CD4-positive, alpha-beta T cell treated with Interleukin-15 for 1 hour (primary cell): ENCODE results near the gene ATF7.
"Not testable (repeated sequence)": the region's sequence is repeated elsewhere in the genome, so short reads cannot be mapped to it uniquely, and the experiment has no call there.

Source experiments
- DNase-seq: peaks from one replicate; pipeline ENCODE4 v3.0.0-alpha.2; 2020

Gene ATF7

DNA sequence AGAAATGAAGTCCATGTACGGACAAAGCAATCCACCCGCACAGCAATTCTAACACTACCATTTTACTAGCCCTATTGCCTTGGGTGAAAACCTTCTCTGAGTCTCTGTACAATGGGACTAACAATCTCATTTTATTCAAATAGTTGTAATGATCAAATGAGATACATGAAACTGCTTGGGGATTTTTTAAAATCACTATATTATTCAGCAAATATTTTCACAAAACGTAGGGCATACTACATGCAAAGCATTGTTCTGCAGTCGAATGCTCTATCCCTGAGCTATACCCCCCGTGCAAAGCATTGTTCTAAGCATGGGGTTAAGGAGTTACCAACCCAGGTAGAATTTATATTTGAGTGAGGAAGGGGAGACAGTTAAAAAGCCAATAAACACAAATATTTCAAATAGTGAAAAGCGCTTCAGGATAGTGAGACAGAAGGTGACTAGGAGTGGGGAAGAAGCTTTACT is 554 bp upstream of the ATF7 start:
- no peak for DNase-seq

DNA sequence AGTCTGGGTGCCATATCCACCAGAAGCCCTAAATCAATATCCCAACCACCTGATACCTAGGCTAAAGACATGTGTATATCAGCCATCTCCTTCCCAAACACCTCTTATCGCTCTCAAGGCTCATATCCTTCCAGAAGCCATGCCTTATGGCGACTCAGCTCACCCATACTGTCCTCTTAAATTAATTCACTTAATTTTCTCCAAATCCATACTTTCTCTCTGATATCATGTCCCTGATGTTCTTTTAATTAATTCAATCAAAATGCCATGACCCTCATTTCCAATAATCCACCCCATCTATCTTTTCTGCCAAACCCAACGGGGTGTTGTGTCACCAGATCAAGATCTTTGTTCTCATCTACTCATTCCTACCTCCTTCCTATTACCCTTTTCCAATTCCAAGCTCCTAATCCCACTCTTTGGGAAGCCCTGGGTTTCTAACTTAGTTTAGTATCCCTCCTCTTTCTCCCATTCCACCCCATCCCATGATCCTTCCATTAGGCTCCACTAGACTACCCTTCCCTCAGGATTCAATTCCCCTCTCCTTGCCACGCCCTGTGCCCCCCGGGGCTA is 723 bp downstream of the ATF7 start:
- DNase-seq, result no peak

DNA sequence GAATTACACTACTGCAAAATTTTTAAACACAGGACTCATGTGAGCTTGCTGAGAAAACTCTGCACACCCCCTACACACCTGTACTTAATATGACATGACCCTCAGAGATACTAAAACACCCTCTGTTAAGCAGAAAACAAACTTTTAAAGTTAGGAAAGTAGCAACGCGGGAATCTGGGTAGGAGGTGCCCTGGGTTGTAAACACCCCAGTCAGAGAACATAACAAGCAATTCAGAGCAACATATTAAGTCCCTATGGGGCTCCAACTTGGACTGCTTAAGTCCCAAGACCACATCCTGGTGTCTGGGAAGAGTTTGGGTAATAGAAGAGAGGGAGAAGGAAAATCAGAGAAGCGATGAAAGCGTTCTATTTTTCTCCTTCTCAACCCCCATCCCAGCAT is 1.2 kb downstream of the ATF7 start:
- no peak for DNase-seq

DNA sequence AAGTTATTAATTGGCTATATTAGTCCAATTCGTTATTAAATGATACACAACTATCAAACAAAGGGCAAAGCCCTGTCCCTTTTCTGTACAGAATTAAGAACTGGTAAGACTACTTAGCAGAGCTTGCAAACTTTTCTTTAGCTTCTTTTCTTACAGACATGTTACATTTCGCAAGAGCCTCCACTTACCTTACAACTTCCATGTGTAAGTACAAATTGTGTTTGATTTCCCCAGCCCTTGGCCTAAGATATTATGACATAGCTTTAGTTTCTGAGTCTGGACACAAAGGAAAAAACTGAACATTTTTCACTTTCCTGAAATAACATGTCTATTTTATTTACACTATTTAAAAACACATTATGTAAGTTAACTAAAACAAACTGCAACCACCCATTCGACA is 1.7 kb downstream of the ATF7 start:
- DNase-seq, result no peak

DNA sequence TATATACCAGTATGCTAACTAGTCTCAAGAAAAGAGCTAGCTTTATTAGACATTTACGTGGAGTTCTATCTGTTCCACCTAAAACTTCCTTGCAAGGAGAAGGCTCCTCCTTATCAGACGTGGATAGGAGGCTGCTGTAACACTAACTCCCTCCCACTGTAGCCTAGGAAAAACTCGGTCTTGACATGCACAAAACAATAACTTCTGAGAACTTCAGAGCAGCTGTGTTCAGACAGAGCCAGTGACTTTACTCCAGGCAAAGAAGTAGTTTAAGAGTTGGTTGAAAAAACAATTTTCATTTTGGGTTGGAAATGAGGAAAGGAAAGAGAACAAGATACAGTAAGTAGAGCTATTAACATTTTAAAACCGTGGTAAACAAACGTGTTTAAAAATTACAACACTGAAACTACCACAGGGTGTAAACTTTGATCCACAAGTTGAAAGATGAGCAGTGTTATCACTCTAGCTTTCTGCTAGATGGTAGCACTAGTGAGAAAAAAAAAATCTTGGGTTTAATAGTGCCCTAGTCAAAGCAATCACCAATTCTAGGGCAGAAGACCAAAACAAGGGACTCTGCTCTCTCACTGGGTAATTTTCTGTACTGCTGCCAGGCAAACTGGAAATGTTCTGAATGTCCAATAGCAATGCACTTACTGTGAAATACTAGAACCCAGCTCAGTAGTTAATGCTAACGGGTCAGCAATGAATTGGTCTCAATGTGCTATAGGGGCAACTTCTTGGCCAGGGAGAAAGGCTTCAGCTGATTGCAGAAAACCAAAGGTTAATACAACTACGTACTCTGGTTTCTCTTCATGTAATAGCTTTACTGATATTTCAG is 2.4 kb downstream of the ATF7 start:
- DNase-seq, result no peak

DNA sequence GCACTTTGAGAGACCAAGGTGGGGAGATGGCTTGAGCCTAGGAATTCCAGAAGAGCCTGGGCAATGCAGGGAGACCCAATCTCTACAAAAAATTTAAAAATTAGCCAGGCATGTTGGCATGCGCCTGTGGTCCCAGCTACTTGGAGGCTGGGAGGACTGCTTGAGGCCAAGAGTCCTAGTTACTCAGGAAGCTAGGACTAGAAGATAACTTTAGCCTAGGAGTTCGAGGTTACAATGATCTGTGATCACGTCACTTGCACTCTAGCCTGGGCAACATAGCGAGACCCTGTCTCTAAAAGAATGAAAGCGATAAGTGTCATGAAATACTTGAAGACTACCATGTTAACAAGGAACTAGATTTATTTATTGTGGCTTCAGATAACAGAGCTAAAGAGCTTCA is 3.5 kb downstream of the ATF7 start:
- no peak for DNase-seq

DNA sequence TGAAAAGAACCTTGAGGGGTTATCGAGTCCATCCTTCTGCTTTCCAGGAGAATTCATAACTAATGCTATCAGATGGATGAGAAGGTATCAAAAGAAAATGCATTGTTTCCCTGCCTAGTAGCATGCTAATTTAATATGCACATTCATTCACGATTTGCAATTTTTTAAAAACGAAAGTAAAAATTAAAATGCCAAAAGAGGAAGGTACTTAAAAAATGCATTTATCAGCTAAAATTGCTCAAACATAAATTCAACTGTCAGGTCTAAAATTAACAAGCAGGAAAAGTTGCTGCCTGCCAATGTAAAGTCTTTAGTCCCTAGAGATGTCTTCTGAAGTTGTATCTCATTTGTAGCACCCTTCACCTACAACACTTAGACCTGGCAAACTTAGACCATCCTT is 7.9 kb downstream of the ATF7 start:
- no peak for DNase-seq

DNA sequence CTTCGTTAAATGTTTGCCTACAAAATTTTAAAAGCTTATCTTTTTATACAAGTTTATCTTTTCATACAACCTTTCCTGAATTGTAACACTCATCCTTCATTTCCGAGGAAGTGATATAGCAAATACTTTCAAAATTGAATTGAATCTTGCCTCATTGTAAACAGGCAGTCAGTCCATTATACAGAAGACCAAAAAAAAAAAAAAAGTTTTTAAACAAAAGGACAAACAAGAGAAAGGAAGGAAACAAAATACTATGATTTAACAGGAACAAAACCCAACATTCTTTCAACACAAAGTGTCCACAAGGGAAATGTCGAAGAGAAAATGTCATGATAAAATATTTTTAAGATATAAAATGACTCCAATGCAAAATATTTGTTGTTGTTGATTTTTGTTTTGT is 8.5 kb downstream of the ATF7 start:
- no peak for DNase-seq

DNA sequence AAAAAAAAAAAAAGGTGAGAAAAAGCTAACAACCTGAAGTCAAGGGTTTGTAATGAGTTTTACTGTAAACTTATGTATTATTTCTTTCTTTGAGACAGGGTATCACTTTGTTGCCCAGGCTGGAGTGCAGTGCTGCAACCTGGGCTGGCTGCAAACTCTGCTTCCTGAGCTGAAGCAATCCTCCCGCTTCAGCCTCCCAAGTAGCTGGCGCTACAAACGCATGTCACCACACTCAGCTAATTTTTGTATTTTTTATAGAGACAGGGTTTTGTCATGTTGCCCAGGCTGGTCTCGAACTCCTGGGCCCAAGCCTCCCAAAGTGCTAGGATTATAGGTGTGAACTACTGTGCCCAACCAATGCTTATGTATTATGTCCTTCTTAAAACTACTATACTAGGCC is 9.2 kb downstream of the ATF7 start:
- DNase-seq, result no peak

DNA sequence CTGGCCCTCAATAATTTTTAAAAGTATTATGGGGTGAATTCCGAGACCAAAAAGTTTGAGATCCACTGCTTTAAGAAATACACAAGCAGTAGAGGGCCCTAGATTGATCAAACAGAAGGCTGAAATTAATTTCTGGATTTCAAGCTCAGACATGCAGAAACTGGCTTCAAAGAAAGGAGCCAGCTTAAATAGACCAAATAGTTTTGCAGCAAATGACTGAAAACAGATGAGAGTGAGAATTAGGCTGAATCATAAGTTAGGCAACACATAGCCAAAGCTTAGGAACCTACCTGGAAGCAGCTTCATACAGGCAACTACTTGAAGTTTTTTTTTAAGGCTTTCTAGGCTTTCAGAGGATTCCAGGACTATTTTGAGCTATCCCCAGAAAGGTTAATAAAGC is 12.4 kb downstream of the ATF7 start:
- DNase-seq, result no peak

DNA sequence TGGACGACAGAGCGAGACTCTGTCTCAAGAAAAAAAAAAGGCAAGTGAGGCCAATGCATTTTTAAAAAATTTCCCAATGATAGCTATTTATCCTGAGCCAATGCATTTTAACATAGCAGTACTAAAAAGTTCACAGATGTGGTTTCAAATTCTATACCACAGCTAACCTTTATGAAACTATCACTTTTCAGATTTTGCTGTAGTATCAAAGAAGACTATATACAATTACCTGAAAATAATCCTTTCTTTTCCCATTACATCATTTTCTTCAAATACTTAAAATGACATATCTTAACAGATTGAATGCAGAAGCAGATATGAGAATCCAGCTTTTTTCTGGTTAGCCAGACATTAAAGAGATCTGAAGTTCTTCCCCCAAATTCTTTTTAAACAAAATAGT is 13.2 kb downstream of the ATF7 start:
- DNase-seq, result no peak

DNA sequence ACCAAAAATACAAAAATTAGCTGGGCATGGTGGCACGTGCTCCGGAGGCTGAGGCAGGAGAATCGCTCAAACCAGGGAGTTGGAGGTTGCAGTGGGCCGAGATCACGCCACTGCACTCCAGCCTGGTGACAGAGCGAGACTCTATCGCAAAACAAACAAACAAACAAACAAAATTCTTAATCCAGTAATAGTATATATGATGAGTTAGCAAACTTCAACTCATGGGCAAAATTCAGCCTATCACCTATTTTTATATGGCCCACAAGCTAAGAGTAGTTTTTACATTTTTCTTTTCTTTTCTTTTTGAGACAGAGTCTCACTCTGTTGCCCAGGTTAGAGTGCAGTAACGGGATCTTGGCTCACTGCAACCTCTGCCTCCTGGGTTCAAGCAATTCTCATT is 14.9 kb downstream of the ATF7 start:
- DNase-seq, result no peak

DNA sequence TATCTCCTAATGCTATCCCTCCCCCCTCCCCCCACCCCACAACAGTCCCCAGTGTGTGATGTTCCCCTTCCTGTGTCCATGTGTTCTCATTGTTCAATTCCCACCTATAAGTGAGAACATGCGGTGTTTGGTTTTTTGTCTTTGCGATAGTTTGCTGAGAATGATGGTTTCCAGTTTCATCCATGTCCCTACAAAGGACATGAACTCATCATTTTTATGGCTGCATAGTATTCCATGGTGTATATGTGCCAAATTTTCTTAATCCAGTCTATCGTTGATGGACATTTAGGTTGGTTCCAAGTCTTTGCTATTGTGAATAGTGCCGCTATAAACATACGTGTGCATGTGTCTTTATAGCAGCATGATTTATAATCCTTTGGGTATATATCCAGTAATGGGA is 19.5 kb downstream of the ATF7 start:
- not testable (repeated sequence) for DNase-seq

DNA sequence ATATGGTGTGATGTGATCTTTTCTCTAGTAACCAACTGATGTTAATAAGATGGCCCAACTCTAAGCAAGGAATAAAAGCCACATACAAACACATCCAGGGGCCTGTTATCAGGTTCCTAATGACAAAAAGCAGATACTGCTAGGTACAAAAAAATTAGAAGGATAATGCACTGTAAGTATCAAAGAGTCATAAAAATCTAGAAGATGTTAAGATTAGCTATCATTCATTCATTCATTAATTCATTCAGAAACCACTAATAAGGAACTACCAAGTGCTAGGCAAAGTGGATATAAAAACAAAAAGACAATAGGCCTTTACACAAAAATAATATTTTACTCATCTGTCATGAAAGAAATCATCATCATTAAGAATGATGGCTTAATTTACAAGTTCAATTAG is 21.6 kb downstream of the ATF7 start:
- no peak for DNase-seq

DNA sequence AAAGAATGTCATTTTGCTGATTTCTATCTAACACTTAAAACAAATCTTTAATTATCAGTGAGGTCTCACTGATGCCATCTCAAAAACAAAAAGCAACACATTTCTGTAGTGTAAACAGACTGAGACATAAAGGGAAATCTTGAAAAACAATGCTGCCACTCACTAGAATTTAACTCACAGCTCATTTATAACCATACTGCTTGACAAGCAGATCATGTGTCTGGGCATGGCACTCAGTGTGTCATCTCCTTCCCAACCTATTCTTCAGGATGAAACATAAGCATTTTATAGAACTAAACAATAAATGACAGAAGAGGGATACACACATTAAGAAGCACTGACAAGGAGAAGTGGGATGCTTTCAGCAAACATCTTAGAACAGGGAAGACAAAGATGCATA is 22.4 kb downstream of the ATF7 start:
- no peak for DNase-seq

DNA sequence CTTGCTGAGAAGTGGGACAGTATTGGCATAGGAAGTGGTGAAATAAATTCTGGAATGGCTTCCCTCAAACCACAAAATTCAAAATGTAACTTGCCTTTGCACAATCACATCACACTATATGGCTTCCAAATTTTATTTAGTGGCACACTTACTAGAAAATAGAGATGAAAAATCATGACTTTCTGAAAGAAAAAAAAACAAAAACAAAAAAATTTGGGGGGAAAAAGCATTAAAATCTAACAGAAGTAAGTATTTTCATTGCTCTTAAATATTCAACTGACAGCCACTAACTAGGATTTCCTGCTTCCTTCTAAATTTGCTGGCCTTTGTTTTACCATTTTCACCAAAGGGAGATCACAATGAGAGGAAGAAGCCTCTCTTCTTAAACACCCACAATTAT is 23.0 kb downstream of the ATF7 start:
- no peak for DNase-seq

DNA sequence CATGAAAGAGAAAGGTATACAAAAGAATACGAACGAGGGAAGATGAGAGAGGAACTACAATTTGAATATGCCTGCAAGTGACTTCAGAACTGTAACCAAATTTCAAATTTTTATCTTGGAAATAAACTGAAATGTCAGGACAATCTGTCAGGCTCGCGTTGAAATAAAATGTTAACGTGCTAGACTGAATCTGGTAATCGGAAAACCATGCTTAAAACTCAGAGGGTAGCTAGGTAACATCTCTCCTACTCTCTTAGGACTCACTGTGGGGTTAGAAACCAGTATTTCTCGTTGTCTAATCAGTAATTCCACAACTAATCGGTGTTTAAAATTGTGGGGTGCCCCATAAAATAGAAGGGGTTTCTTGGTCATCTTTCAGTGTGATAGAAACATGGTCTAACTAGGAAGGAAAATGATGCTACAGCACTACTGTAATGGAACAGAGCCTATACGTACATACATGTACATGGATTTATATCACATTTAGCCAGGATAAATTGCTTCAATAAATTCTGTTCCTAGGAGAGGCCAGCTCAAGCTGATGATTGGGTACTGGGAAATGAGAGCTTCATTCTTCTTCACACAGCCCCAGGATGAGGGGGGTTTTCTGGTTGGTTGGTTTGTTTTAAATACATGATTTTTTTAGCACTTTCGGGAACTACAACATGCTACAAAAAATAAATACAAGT is 23.9 kb downstream of the ATF7 start:
- no peak for DNase-seq

DNA sequence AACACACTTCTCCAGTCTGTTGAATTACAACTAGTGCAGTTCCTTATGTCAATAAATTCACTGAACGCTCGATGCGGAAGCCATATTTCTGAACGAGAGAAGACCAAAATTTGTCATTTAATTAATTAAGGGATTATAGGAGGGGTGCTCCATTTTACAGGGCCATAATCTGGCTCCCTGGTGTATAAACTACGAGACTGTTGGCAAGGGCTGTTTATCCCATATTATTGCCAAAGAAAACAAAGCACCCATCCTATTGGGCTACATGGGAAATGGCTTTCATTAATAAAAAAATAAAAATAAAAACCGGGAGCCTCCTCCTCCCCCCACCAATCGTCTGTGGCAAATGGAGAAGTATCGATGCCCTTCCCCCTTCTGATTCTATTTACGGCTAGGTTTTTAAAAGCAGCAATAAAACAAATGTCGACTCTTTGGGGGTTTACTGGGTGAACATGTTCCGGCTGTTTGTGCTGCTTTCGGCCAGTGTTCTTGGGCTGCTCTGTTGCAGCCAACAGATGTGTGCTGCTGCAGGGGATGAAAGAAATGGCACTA is 24.8 kb downstream of the ATF7 start:
- DNase-seq, result no peak

DNA sequence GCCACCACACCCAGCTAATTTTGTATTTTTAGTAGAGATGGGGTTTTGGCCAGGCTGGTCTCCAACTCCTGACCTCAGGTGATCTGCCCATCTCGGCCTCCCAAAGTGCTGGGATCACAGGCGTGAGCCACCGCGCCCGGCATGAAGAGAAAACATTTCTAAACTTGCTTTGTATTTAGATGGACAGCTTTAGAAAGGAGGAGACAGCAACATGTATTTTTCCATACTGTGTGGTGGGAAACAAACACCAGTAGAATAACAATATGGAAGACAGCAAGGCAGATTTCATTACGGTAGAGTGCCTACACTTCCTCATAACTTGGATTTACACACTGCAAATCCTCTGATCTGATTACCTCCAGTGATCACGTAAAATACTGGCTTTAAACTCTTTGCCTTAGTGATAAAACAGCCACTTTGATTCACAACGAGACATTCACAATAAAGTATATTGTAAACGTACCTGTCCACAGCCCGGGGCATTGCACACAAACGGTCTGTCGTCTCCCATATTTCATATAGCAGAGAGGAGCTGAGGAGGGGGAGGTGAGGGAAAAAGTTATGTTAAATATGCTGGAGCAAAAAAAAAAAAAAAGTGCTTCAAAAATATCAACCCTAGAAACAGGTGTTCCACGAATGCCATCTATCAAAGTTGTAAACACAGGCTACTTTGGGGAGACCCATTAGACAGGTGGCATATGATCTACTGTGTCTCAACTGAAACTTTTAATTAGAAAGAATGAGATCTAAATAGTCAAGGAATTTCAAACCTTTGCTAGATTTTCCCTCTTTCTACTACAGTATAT is 25.5 kb downstream of the ATF7 start:
- no peak for DNase-seq

DNA sequence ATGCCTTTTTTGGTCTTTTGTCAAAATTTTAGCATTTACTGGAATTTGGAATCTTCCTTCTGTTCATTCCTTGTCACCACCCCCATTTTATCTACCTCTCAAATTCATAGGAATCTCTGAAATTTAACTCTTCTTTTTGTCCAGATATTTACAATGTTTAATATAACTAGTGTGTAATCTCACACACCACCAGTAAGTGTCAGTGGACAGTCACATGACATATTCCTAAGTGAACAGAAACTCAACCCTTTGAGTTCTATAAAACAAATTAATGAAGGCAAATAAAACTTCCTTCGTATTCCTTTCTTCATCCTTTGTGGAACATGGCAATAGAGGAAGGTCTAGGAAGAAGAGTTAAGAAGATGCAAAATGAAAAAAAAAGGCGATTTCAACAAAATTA is 26.6 kb downstream of the ATF7 start:
- no peak for DNase-seq

DNA sequence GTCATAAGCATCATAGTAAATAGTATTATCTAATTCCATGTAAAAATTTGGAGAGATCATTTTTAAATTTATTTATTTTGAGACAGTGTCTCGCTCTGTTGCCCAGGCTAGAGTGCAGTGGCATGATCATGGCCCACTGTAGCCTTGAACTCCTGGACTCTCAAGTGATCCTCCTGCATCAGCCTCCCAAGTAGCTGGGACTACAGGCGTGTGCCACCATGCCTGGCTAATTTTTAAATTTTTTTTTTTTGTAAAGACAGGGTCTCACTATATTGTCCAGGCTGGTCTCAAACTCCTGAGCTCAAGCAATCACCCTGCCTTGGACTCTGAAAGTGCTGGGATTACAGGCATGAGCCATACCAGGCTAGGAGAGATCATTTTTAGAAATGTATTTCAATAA is 27.2 kb downstream of the ATF7 start:
- DNase-seq, result not testable (repeated sequence)

DNA sequence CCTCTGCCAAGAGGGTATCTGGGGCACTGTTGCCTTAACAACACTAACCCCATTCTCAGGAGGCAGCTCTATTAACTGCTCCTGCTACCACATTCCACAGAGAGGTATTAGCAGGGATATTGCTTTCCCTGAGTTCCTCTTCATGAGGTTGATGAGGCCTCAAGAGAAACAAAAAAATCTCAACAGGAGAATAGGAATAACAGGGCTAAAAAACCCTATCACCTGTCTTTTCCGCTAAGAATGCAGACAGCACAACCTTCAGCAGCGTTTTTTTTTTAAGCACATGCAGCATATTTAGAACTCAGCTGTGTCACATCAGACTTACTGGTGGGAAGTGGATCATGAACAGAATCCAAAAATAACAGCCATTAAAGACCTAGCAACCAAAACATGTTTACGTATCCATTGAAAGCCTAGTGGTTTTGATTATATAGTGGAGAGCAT is 29.2 kb downstream of the ATF7 start:
- DNase-seq, result no peak
